HG03439 (cell line): ENCODE data around the gene UNC13B.
A peak's percentile ranks its signal among the peaks of the same experiment; 100 is the strongest.
"Not testable (repeated sequence)": the region's sequence is repeated elsewhere in the genome, so short reads cannot be mapped to it uniquely, and the experiment has no call there.

Experiments
- ATAC-seq: cut with Tn5 transposase; IDR thresholded peaks from one replicate; pipeline ENCODE4 v1.9.1; 2021; ENCODE audit warnings: mild to moderate bottlenecking, moderate library complexity; ENCODE audit not compliant: unreplicated experiment

Gene UNC13B

GRCh38 chr9:35161713-35162604 lies at the start of gene UNC13B:
Gene UNC13B, plus strand, starts transcription at chr9:35162009. Its CDS starts 275 bp downstream, at chr9:35162284.
- peak; percentile 75 for ATAC-seq

GRCh38 chr9:35112257-35113020 lies 49.4 kb upstream of the UNC13B start:
- no peak for ATAC-seq

- ATAC-seq = no peak
These were observed 47.5 kb upstream of the UNC13B start for GRCh38 chr9:35114113-35114839.

GRCh38 chr9:35114840-35115628 lies 46.8 kb upstream of the UNC13B start:
- ATAC-seq = no peak

- ATAC-seq = peak; percentile 52
These were observed 45.9 kb upstream of the UNC13B start, which contains the start of gene ATOSB for GRCh38 chr9:35115680-35116538. Gene ATOSB, minus strand, starts transcription at chr9:35115862. Its CDS starts 7,588 bp downstream, at chr9:35108274.

- peak; percentile 4 for ATAC-seq
These were observed 45.3 kb upstream of the UNC13B start for GRCh38 chr9:35116539-35116897.

- peak; percentile 62 for ATAC-seq
These were observed 44.8 kb upstream of the UNC13B start for GRCh38 chr9:35116898-35117551.

- no peak for ATAC-seq
These were observed 26.9 kb upstream of the UNC13B start for GRCh38 chr9:35134920-35135319.

GRCh38 chr9:35135988-35136387 lies 25.8 kb upstream of the UNC13B start:
- no peak for ATAC-seq

- ATAC-seq = no peak
These were observed 24.9 kb upstream of the UNC13B start for GRCh38 chr9:35136866-35137265.

GRCh38 chr9:35140093-35140492 lies 21.7 kb upstream of the UNC13B start:
- ATAC-seq = no peak

GRCh38 chr9:35142037-35142436 lies 19.8 kb upstream of the UNC13B start:
- ATAC-seq = no peak

- not testable (repeated sequence) for ATAC-seq
These were observed 13.8 kb upstream of the UNC13B start for GRCh38 chr9:35147941-35148563.

- ATAC-seq = no peak
These were observed 8.9 kb upstream of the UNC13B start for GRCh38 chr9:35152926-35153325.

GRCh38 chr9:35156781-35157180 lies 5.0 kb upstream of the UNC13B start:
- ATAC-seq = no peak

- ATAC-seq = not testable (repeated sequence)
These were observed 4.0 kb upstream of the UNC13B start for GRCh38 chr9:35157836-35158235.

- ATAC-seq = no peak
These were observed 3.1 kb upstream of the UNC13B start for GRCh38 chr9:35158501-35159280.
